ENCODE results near the gene SLC22A14.

GRCh38 chr3:38253704-38254103, 28.4 kb upstream of the SLC22A14 start:
- TF ChIP-seq EZH2 (IDR thresholded peaks at IDR 0.05; ENCODE audit: borderline replicate concordance, low read length), result no peak
- TF ChIP-seq CTCF (IDR thresholded peaks at IDR 0.05; ENCODE audit: low read length), result no peak

All from OCI-LY1 (cell line).